SKM-1 (cell line): Measurements from ENCODE around the gene CPHXL.

Experiments used
- DNase-seq: peaks from one replicate; lab custom pipeline; 2025; ENCODE audit not compliant: unreplicated experiment; lab: John Stamatoyannopoulos, UW

CPHXL gene

GRCh38 chr16:75702242-75702641 is 24.0 kb downstream of the CPHXL start:
- no peak for DNase-seq

GRCh38 chr16:75701361-75701760 is 24.9 kb downstream of the CPHXL start, which contains the start of gene DUXB:
Gene DUXB (minus strand): TSS chr16:75701461. CDS start chr16:75701418, 43 bp downstream.
- no peak for DNase-seq

- DNase-seq = no peak
These were observed 28.7 kb downstream of the CPHXL start for GRCh38 chr16:75697571-75697970.

- DNase-seq = no peak
These were observed 30.6 kb downstream of the CPHXL start for GRCh38 chr16:75695708-75696107.

GRCh38 chr16:75687361-75687760 is 38.9 kb downstream of the CPHXL start:
- DNase-seq = no peak

GRCh38 chr16:75682308-75682707 is 44.0 kb downstream of the CPHXL start:
- DNase-seq = no peak

- DNase-seq = no peak
These were observed 46.9 kb downstream of the CPHXL start for GRCh38 chr16:75679366-75679765.

- DNase-seq = no peak
These were observed 49.4 kb downstream of the CPHXL start, which contains the start of gene CPHXL2 for GRCh38 chr16:75676909-75677308. Gene CPHXL2 (minus strand): TSS chr16:75677009. CDS start chr16:75676999, 10 bp downstream.

- DNase-seq = no peak
These were observed 58.8 kb downstream of the CPHXL start for GRCh38 chr16:75667503-75667902.
